Endothelial cell of umbilical vein (primary cell): ENCODE data around the gene TSNAXIP1. TPM values are rescaled to one million over a fixed set of nuclear protein-coding genes. Genes with fewer than 3 reads are reported as not detected.

Experiments
- BruUV-seq: library from RNA; stranded (reverse); fragments of 400-500 nt; replicated peaks from 2 replicates; lab custom pipeline; 2021; lab: Mats Ljungman, UMichigan
- CTCF ChIA-PET: fragments of 300-600, 350-600 bp; sonication (Branson Sonifier 250); formaldehyde crosslinking; loops from one replicate; lab custom pipeline; 2021; ENCODE audit warnings: antibody characterized with exemption, inconsistent platforms; lab: Charles Lee
- POLR2A ChIA-PET: fragments of 300-600, 350-600 bp; sonication (Branson Sonifier 250); formaldehyde crosslinking; loops from one replicate; lab custom pipeline; 2021; ENCODE audit warnings: antibody characterized with exemption, inconsistent platforms; lab: Charles Lee
- DNase-seq: peaks from one replicate; pipeline ENCODE4 v3.0.0-alpha.2; 2011; ENCODE audit warnings: low read depth, low spot score
- FAIRE-seq: peaks from 2 replicates; lab custom pipeline; 2011; peaks lifted over from hg19 to GRCh38; lab: Jason Lieb, UNC
- H2AFZ ChIP-seq: 2 replicates; pipeline ENCODE4 v1.6.0; 2012; ENCODE audit warnings: low read depth, low read length, control low read depth, inconsistent platforms
- H3K27ac ChIP-seq: 2 replicates; pipeline ENCODE4 v1.5.1; 2011; ENCODE audit warnings: low read depth, mild to moderate bottlenecking, control low read depth, low read length, moderate library complexity; ENCODE audit not compliant: insufficient read depth
- H3K27me3 ChIP-seq, 2 experiments: 2 replicates each; pipeline versions ENCODE4 v1.6.0 to v1.6.1; 2011; ENCODE audit warnings: low read length in 2 of 2, mixed read lengths in 1 of 2; ENCODE audit not compliant: control insufficient read depth in 2 of 2, insufficient read depth in 2 of 2
- H3K36me3 ChIP-seq, 2 experiments: 2 replicates in 1 of 2; 3 replicates in 1 of 2; pipeline ENCODE4 v1.5.1; 2011; ENCODE audit warnings: low read length in 2 of 2, mild to moderate bottlenecking in 1 of 2, moderate library complexity in 1 of 2; ENCODE audit not compliant: control insufficient read depth in 2 of 2, insufficient read depth in 2 of 2; ENCODE audit errors: extremely low read depth in 1 of 2
- H3K4me1 ChIP-seq: 3 replicates; pipeline ENCODE4 v1.5.1; 2011; ENCODE audit warnings: mild to moderate bottlenecking, low read length; ENCODE audit not compliant: control insufficient read depth, insufficient read depth; ENCODE audit errors: extremely low read depth
- H3K4me2 ChIP-seq: 2 replicates; pipeline ENCODE4 v1.6.1; 2011; ENCODE audit warnings: low read length, control low read depth, mixed read lengths; ENCODE audit not compliant: insufficient read depth
- H3K4me3 ChIP-seq, 3 experiments: fragments of 200-600 bp in 1 of 3; sonication (generic), shearing (Covaris generic) in 1 of 3; replicated peaks in 1 of 3; 2 replicates each; pipeline ENCODE4 v1.5.1; 2011 to 2016; ENCODE audit warnings: control low read depth in 3 of 3, low read length in 3 of 3, mild to moderate bottlenecking in 2 of 3, inconsistent platforms in 1 of 3, low read depth in 1 of 3, moderate library complexity in 1 of 3; ENCODE audit not compliant: insufficient read depth in 1 of 3
- H3K79me2 ChIP-seq: 2 replicates; pipeline ENCODE4 v1.6.0; 2012; ENCODE audit warnings: low read length, inconsistent platforms; ENCODE audit not compliant: control insufficient read depth, insufficient read depth
- H3K9ac ChIP-seq: replicated peaks from 2 replicates; pipeline ENCODE3; 2011; ENCODE audit warnings: low read length, control low read depth; ENCODE audit not compliant: insufficient read depth; ENCODE audit errors: extremely low read depth
- H3K9me1 ChIP-seq: replicated peaks from 3 replicates; pipeline ENCODE4 v1.6.0; 2011; ENCODE audit warnings: mild to moderate bottlenecking, low read length; ENCODE audit not compliant: control insufficient read depth, insufficient read depth; ENCODE audit errors: extremely low read depth
- H3K9me3 ChIP-seq: replicated peaks from 2 replicates; pipeline ENCODE4 v1.5.1; 2012; ENCODE audit warnings: low read length, inconsistent platforms; ENCODE audit not compliant: control insufficient read depth, insufficient read depth
- H4K20me1 ChIP-seq: replicated peaks from 2 replicates; pipeline ENCODE3; 2011; ENCODE audit warnings: mild to moderate bottlenecking, low read length; ENCODE audit not compliant: control insufficient read depth, insufficient read depth; ENCODE audit errors: extremely low read depth
- EZH2 ChIP-seq: IDR thresholded peaks from 2 replicates; pipeline ENCODE4 v1.6.1; 2012; ENCODE audit warnings: borderline replicate concordance, low read depth, mild to moderate bottlenecking, moderate library complexity, low read length, inconsistent platforms; ENCODE audit not compliant: severe bottlenecking
- FOS ChIP-seq: IDR thresholded peaks from 2 replicates; pipeline ENCODE4 v1.6.1; 2011; ENCODE audit warnings: mild to moderate bottlenecking, low read length, moderate library complexity, borderline replicate concordance; ENCODE audit not compliant: insufficient read depth
- GATA2 ChIP-seq: IDR thresholded peaks from 2 replicates; pipeline ENCODE4 v1.7.0; 2011; ENCODE audit warnings: low read depth, mild to moderate bottlenecking, moderate library complexity, mixed read lengths, low read length; ENCODE audit not compliant: insufficient read length, insufficient read depth
- JUN ChIP-seq: IDR thresholded peaks from 2 replicates; pipeline ENCODE4 v1.6.1; 2011; ENCODE audit warnings: borderline replicate concordance, low read depth; ENCODE audit not compliant: insufficient read length, insufficient read depth
- MAX ChIP-seq: IDR thresholded peaks from 2 replicates; pipeline ENCODE4 v1.6.1; 2011; ENCODE audit not compliant: insufficient read depth, insufficient read length
- MYC ChIP-seq: IDR thresholded peaks from one replicate; pipeline ENCODE4 v1.6.1; 2011; ENCODE audit warnings: mild to moderate bottlenecking, low read depth, low read length
- POLR2A ChIP-seq: IDR thresholded peaks from 2 replicates; pipeline ENCODE4 v1.6.1; 2012; ENCODE audit warnings: low read depth, mild to moderate bottlenecking, control low read depth, low read length
- POLR2AphosphoS5 ChIP-seq: IDR thresholded peaks from 2 replicates; pipeline ENCODE4 v1.6.1; 2012; ENCODE audit warnings: low read depth, mild to moderate bottlenecking, control low read depth, low read length, moderate library complexity; ENCODE audit not compliant: insufficient read depth
- dilution Hi-C: fragments of 300-500 bp; cut with MboI; formaldehyde crosslinking; loops from one replicate; pipeline ENCODE4 v1.15.0; 2019; ENCODE audit warnings: low sequenced_read_pairs; ENCODE audit not compliant: extremely low pct_ligation_motif_present
- intact Hi-C: fragments of 100-400 bp; cut with micrococcal nuclease; formaldehyde crosslinking; loops from one replicate; pipeline ENCODE4 v1.10.0; 2022
- polyA plus RNA-seq, 4 experiments: library from polyadenylated mRNA; depleted of rRNA in 3 of 4; stranded (reverse) in 3 of 4; unstranded in 1 of 4; fragments of >200 nt; gene quantifications; 2 replicates each; pipeline versions ENCODE4 v1.2.1 to v1.2.3, GENCODE V29; 2011 to 2012; ENCODE audit warnings: missing spikeins in 1 of 4
- total RNA-seq: library from RNA; stranded (reverse); gene quantifications from 2 replicates; pipeline ENCODE4 v1.2.3, GENCODE V29; 2021
- TF ChIP-seq, protein P1 (sequence below), 2 donors: IDR thresholded peaks; 1 replicate in 1 of 2; 2 replicates in 1 of 2; pipeline ENCODE4 v1.5.1; 2011; ENCODE audit warnings: low read length in 2 of 2, mild to moderate bottlenecking in 2 of 2, moderate library complexity in 2 of 2, control low read depth in 1 of 2, inconsistent platforms in 1 of 2, low read depth in 1 of 2; ENCODE audit not compliant: insufficient read depth in 1 of 2; ENCODE audit errors: extremely low read depth in 1 of 2

The TSNAXIP1 gene
- total and polyA plus RNA-seq, 2 donors (not counting 3 experiments of a cell fraction or from before 2014, with no cell fraction given) = 0.95 to 1.2 TPM

GRCh38 chr16:67828651-67829050 is 22.0 kb downstream of the TSNAXIP1 start:
- H3K4me3 ChIP-seq = no peak overlapping the region
- TF ChIP-seq MAX (no peak), POLR2A (no peak), FOS (no peak)
- dilution Hi-C loops = no loop called here
- no peak overlapping the region for H3K27ac ChIP-seq
- H4K20me1 ChIP-seq = no peaks in the 10 kb centered on the region
- H3K4me2 ChIP-seq = no peak overlapping the region
- peaks cover 7% of the 10 kb centered on the region for H3K4me1 ChIP-seq
- no peaks in the 10 kb centered on the region for H3K9me1 ChIP-seq
- no TSS peak for BruUV-seq
- no peak overlapping the region for H3K9ac ChIP-seq
- POLR2A ChIA-PET = no interaction called here
- peaks cover 4 to 37% of the 10 kb centered on the region in 2 experiments for H3K36me3 ChIP-seq
- no peak overlapping the region for H2AFZ ChIP-seq
- FAIRE-seq (no peak), DNase-seq (no peak)
- CTCF ChIA-PET = interaction anchor here (0.8 to 3.9 kb wide), 2 partner anchors 12 to 13 kb away, joined by 4 to 31 read pairs; no protein-coding TSS in a partner anchor
- no peaks in the 10 kb centered on the region for H3K9me3 ChIP-seq
- H3K27me3 ChIP-seq = no peaks in the 10 kb centered on the region
- intact Hi-C loops = no loop called here
- peaks cover 11% of the 10 kb centered on the region for H3K79me2 ChIP-seq

GRCh38 chr16:67833030-67833414 is 26.3 kb downstream of the TSNAXIP1 start:
- intact Hi-C loops (loop anchor here (1.0 kb wide), 1 partner anchor 13 kb away; the partner anchor contains the start of gene NUTF2), dilution Hi-C loops (no loop called here)
- POLR2A ChIA-PET = no interaction called here
- TF ChIP-seq GATA2 (no peak), JUN (no peak), MAX (no peak), FOS (no peak), EZH2 (no peak), MYC (no peak), POLR2A (no peak), POLR2AphosphoS5 (no peak)
- TF ChIP-seq, protein P1, sequence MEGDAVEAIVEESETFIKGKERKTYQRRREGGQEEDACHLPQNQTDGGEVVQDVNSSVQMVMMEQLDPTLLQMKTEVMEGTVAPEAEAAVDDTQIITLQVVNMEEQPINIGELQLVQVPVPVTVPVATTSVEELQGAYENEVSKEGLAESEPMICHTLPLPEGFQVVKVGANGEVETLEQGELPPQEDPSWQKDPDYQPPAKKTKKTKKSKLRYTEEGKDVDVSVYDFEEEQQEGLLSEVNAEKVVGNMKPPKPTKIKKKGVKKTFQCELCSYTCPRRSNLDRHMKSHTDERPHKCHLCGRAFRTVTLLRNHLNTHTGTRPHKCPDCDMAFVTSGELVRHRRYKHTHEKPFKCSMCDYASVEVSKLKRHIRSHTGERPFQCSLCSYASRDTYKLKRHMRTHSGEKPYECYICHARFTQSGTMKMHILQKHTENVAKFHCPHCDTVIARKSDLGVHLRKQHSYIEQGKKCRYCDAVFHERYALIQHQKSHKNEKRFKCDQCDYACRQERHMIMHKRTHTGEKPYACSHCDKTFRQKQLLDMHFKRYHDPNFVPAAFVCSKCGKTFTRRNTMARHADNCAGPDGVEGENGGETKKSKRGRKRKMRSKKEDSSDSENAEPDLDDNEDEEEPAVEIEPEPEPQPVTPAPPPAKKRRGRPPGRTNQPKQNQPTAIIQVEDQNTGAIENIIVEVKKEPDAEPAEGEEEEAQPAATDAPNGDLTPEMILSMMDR (IDR thresholded peaks at IDR 0.05; ENCODE audit: extremely low read depth in 1 of 2, insufficient read depth in 1 of 2, low read depth in 1 of 2, low read length in 2 of 2) = no peak
- Histone ChIP-seq H3K4me2 (peak overlapping the region; percentile 78), H3K9me1 (no peaks in the 10 kb centered on the region), H4K20me1 (no peaks in the 10 kb centered on the region), H3K9me3 (no peaks in the 10 kb centered on the region), H3K36me3 (peaks cover 4 to 30% of the 10 kb centered on the region in 2 experiments), H2AFZ (peak overlapping the region; percentile 36), H3K27me3 (no peaks in the 10 kb centered on the region), H3K9ac (peak overlapping the region; percentile 70), H3K79me2 (peaks cover 11% of the 10 kb centered on the region), H3K4me3 (peak overlapping the region; percentile 33 to 69 (median 68)), H3K27ac (peak overlapping the region; percentile 29), H3K4me1 (peaks cover 7% of the 10 kb centered on the region)
- BruUV-seq = no TSS peak
- CTCF ChIA-PET = interaction anchor here (0.7 to 2.3 kb wide), 10 partner anchors 11 to 311 kb away, joined by 4 to 35 read pairs (median 6); partner anchors contain the start of genes CENPT, RANBP10 and TSNAXIP1
- FAIRE-seq (peak; percentile 52), DNase-seq (no peak)
